GM19324 (cell line): ENCODE measurements around the gene ZNF79.

ENCODE experiments used
- ATAC-seq: cut with Tn5 transposase; IDR thresholded peaks from one replicate; pipeline ENCODE4 v1.9.1; 2021; ENCODE audit warnings: mild to moderate bottlenecking, moderate library complexity; ENCODE audit not compliant: unreplicated experiment, low FRiP score

Gene ZNF79

GRCh38 chr9:127491516-127491915 lies 67.3 kb downstream of the ZNF79 start:
- ATAC-seq: no peak

- ATAC-seq: no peak
Measured at GRCh38 chr9:127492616-127493015, 68.4 kb downstream of the ZNF79 start.

- ATAC-seq: no peak
Measured at GRCh38 chr9:127493592-127494303, 69.6 kb downstream of the ZNF79 start.

GRCh38 chr9:127494304-127494702 lies 70.1 kb downstream of the ZNF79 start:
- no peak for ATAC-seq
